Right renal cortex interstitium (tissue), 3 donors: Measurements from ENCODE around the gene RGL1. TPM values are rescaled to one million over a fixed set of nuclear protein-coding genes. Genes with fewer than 3 reads are reported as not detected.

Source experiments
- DNase-seq, 3 donors: peaks; one replicate each; pipeline ENCODE4 v3.0.0-alpha.2; 2013; ENCODE audit warnings: low read depth in 3 of 3, low spot score in 2 of 3
- polyA plus RNA-seq, 3 donors: library from polyadenylated mRNA; unstranded; fragments of 120-200 nt; gene quantifications; one replicate each; pipeline ENCODE4 v1.2.1, GENCODE V29; 2013; ENCODE audit not compliant: insufficient read length in 3 of 3

RGL1 gene
- polyA plus RNA-seq, 3 donors: 49.9 to 57.2 (median 51.9) TPM

DNA sequence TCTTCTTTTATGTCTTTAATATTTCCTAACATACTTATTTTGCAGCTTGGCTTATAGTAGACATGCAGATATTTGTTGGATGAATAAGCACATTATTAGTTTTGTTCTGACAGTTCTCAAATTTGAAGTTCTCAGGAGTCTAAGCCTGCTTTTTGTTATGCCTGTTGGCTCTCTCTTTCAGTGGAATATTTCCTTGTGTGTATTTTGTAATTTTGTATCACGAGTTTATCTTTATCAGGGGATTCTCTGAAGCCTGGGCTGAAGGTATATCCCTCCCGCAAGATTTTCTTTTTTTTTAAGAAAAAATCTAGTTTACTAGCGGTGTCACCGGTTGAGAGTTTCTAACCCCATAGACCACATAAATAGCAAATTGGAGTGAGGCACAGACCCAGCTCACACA lies 105.9 kb downstream of the RGL1 start:
- DNase-seq: no peak

- no peak for DNase-seq
These were observed 106.4 kb downstream of the RGL1 start for GRCh38 chr1:183911285-183911684.

DNA sequence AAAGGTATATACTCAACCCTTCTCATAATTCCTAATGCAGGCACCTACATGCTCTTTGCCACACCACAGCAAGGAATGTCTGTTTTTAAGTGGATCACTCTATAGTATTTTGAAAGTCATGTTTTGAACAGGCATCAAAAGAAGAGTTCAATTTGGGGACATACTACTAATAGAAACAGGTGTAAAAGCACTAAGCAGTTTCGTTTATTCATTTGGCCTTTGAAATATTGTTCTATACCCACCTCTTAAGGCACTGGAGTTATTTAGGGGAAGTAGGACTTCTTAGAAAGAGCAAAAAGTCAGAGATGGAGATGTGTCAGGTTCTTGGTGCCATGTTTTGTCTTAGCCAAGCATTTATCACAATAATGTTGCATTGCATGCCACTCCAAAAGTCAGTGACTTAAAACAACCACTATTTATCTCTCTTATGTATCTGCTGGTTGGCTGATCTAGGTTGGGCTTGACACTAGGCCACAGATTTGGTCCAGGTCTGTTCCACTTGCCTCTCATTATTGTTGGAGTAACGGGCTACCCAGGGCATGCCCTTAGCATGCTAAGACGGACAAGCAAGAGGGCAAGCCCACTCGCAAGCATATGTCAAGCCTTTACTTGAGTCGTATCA lies 107.5 kb downstream of the RGL1 start:
- no peak for DNase-seq

DNA sequence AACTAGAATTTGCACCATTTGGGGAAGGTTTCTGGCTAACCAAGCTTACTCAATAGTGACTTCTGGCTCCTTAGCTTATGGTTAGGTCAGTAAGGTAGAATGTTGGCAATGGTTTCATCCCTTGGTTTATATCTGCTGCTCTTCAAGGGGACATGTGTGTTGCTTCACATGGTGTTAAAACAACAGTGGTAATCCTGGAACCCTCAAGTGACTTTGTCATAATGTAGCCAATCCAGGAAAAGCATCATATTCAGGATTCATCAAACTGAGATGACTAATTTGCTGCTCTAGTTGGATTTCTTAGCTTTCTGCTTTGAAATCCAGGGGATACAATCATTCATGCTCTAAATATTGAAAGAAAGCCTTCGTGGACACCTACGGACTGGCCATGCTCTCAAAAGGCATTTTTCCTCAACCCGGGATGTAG lies 108.7 kb downstream of the RGL1 start:
- no peak for DNase-seq

DNA sequence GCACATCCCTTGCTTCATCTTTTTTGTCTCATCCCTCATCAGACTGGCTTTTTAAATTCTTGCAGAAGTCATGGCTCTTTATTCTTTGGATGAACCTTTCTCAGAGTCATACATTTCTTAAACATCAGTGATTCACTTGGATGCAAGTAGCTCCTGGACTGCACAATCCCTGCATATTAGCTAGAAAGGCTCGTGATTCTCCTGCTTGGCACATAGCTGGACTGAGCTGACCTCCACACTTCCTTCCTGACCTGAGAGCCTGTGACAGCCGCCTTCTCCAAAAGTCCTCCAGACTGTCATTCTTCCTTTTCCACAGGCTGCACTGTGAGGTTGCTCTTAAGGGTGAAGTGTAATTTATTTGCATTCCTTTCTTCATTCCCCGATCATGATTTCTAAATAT lies 109.4 kb downstream of the RGL1 start:
- DNase-seq: no peak

DNA sequence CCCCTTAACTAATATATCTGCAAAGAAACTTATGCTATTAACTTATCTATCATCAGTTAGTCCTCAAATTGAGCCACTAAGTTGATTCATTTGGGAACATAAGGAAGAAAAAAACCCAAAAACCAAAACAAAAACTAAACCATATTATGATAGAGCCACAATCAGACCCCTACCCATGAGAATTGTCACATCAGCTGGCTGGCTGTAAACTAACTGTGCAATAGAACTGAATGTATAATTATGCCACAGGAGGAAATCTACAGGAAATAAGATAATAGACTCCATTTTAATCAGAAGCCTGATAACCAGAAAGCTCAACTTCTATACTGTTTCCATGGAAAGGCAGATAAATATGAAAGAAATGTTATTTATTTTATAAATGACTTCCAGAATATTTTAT lies 110.0 kb downstream of the RGL1 start:
- DNase-seq: no peak

GRCh38 chr1:183915625-183916510 lies 110.9 kb downstream of the RGL1 start:
- DNase-seq: peak; percentile 73 to 76 (median 74)

DNA sequence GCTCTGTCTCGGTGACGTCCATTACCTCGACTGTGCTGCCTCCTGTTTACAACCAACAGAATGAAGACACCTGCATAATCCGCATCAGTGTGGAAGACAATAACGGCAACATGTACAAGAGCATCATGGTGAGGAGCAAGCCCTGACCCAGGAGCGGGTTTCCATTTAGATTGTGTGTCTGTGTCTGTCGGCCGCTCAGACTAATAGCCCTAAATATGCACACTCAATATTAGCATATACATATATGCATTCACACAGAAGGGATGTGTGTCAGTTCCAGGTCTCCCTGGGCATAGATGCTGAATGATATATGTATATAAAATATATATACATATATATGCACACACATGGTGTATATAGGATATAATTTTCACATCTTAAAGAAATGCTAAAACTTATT lies 111.7 kb downstream of the RGL1 start:
- DNase-seq: no peak

DNA sequence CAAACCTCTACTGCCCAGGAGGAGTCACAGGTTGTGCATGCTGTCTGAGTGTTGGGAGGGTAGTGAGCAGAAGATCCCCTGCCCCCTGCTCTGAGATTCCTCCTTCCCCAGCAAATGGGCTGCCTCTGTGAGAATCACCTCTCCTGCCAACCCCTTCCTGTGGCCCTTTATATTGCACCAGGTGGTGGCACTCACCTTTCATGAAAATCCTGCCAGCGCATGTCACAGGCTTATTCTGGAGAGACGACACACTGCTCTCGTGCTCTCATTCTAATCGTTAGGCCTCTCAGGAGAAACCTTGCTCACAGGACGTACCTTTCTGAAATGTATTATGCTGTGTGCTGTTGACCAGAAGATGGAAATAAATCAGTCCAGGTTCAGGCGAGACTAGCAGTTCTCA lies 113.7 kb downstream of the RGL1 start:
- DNase-seq: no peak

DNA sequence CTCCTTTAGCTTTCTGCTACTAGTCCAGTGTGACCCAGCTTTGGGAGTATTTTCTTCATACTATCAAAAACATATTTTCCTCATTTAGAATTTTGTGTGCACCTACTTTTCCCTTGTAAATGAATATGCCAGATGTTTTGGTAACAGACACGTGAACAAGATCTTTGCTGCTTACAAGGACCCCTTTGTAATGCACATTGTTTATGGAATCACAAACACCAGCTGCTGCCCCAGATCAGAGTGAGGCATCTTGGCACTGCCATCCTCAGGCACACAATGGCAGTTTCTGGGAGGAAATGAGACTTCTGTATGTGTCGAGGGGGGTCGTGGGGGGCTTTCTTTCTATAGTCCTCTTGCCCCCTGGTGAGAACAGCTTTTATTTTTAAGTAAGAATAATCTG lies 115.7 kb downstream of the RGL1 start:
- DNase-seq: no peak

DNA sequence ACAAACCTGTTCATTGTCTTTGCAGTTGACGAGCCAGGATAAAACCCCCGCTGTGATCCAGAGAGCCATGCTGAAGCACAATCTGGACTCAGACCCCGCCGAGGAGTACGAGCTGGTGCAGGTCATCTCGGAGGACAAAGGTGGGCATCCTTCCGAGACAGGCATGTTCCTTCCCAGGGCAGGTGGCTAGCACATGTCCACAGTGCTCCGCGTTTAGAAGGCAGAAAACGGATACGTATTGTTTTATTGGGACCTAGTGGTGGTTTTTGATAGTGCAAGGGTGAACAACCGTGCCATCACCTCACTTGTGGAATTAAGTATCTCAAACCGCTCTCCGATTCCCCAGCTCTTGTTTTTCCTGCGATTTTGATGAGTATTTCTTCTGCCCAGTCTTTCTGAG lies 117.3 kb downstream of the RGL1 start:
- no peak for DNase-seq

- DNase-seq: no peak
These were observed 121.0 kb downstream of the RGL1 start for GRCh38 chr1:183925947-183926346.

GRCh38 chr1:183926983-183927382 lies 122.1 kb downstream of the RGL1 start:
- no peak for DNase-seq

DNA sequence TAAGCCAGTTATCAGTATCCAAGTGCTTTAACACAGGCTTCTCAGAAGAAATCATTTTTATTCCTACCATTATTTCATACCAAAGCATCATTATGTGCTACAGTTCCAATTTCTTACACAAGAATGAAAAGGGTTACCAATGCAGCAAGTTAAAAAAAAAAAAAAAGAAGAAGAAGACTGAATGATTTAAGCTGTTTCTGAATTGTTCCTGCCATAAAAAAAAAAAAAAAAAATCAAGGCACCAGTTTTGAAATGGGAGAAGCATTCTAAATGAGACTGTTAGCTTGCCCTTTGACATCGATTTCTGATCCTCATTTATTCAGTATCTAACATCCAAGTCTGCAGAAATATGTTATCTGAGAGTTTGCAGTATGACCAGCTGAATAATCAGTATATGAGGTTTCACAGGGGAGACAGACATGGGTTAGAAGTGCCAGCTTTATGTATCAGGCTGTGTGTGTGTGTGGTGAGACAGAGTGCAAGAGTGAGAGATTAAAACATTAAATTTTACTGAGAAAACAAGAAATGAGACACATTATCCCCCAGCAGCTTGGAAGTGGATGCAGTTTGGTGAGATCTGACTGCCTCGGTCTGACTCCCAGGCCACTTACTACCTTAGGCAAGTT lies 126.8 kb downstream of the RGL1 start:
- no peak for DNase-seq

- no peak for DNase-seq
These were observed 127.5 kb downstream of the RGL1 start for GRCh38 chr1:183932412-183932811.

- no peak for DNase-seq
These were observed 128.7 kb downstream of the RGL1 start for GRCh38 chr1:183933528-183934179.

DNA sequence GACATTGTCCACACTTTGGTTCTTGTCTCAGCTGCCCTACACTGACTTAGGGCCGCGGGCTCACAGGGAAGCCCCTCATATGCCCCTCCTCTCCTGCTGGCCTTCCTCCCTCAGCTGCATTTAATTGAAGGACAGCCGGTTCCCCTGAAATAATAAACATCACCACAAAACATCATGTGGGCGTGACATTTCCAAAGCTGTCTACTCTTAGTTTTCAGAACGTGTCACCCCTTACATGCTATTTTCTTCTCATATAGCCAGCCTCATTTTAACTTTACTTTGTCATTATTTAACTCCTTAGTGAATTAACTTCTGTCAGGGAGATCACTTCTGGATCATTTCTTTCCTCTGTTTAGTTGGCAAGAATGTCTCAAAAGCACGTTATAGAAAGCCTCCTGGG lies 129.4 kb downstream of the RGL1 start:
- no peak for DNase-seq

DNA sequence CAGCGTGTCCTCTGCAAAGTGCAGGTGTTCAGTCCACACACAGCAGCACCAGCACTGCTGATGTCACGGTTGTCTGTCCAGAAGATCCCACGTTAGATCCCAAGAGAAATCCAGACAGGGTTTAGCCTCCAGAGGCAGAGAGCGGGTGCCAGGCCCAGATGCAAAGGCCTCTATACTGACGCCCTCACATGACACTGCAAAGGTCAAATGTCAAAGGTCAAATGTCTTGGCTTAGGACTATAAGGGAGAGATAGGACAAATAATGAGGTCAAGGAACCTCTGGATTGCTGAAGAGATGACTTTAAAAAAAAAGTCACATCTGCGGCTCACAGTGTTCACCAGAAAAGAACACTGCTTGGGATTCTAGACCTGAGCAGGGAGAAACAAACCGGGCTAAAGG lies 131.1 kb downstream of the RGL1 start:
- no peak for DNase-seq

DNA sequence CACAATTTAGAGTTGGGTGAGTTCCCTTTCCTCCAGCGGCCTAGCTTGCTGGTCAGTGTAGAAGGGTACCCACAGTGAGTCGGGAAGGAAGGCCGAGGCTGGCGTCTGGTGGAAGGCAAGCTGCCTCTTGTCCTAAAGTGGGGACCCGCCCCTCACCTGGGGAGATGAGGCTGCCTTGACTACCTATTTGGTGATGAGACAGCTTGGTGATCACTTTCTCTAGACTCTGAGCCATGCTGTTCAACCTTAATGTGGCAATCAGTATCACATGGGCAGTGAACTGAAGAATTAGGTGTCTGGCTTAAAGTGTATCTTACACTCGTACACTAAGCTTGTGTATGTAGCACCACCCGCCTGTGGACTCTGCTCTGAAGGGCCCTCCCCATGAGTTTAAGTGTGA lies 131.9 kb downstream of the RGL1 start:
- DNase-seq: no peak

DNA sequence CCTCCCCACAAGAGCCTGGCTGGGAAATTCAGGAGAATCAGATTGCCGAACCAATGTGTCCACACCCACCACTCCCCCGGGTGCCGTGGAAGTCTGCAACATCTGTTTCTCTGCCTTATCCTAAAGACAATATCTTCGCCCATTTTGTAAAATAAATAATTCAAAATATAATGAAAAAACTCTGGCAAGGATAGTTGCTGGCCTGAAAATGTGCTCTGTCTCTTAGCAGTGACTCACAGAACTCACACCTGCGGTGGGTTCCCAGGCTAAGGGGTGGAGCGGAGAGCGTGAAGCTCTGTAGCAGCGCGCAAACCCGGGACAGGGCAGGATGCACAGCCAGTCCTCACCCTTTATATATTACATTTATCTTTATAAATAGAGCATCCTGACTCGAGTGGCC lies 132.7 kb downstream of the RGL1 start:
- no peak for DNase-seq

GRCh38 chr1:183941001-183941400 lies 136.1 kb downstream of the RGL1 start:
- no peak for DNase-seq
